IMR-90 (cell line): Measurements from ENCODE around the gene SMIM43. TPM values are rescaled to one million over a fixed set of nuclear protein-coding genes. Genes with fewer than 3 reads are reported as not detected.

ENCODE experiments used
- ATAC-seq: fragments of 200-7000 bp; cut with Tn5 transposase; 2 replicates; pipeline ENCODE4 v1.9.1; 2020; ENCODE audit warnings: low read depth, mild to moderate bottlenecking, moderate library complexity
- BruUV-seq: library from RNA; stranded (reverse); fragments of 400-500 nt; replicated peaks from 2 replicates; lab custom pipeline; 2021; lab: Mats Ljungman, UMichigan
- CTCF ChIA-PET: fragments of 300-600 bp; formaldehyde crosslinking; extraction: SDS; loops from one replicate; lab custom pipeline; 2021; ENCODE audit warnings: antibody characterized with exemption; lab: Yijun Ruan, JAX
- POLR2A ChIA-PET: fragments of 300-600 bp; sonication (Branson Sonifier 250); formaldehyde crosslinking; loops from one replicate; lab custom pipeline; 2022; ENCODE audit warnings: antibody characterized with exemption; ENCODE audit not compliant: unreplicated experiment; lab: Charles Lee
- DNase-seq: peaks from one replicate; pipeline ENCODE4 v3.0.0; 2013
- H2AFZ ChIP-seq: replicated peaks from 2 replicates; pipeline ENCODE3; 2013; ENCODE audit warnings: low read length, mild to moderate bottlenecking; ENCODE audit not compliant: poor library complexity
- H2AK5ac ChIP-seq: 2 replicates; pipeline ENCODE4 v1.6.1; 2013; ENCODE audit warnings: low read depth, low read length, inconsistent platforms
- H2AK9ac ChIP-seq: replicated peaks from 2 replicates; pipeline ENCODE3; 2013; ENCODE audit warnings: mild to moderate bottlenecking, low read depth, low read length, moderate library complexity; ENCODE audit not compliant: poor library complexity
- H2BK120ac ChIP-seq: 2 replicates; pipeline ENCODE4 v1.6.1; 2013; ENCODE audit warnings: low read depth, low read length, inconsistent platforms
- H2BK15ac ChIP-seq: 3 replicates; pipeline ENCODE4 v1.6.1; 2013; ENCODE audit warnings: low read depth, low read length, inconsistent platforms
- H2BK20ac ChIP-seq: 2 replicates; pipeline ENCODE4 v1.6.1; 2013; ENCODE audit warnings: low read depth, mild to moderate bottlenecking, inconsistent platforms, low read length, moderate library complexity
- H2BK5ac ChIP-seq: 2 replicates; pipeline ENCODE4 v1.6.1; 2013; ENCODE audit warnings: mild to moderate bottlenecking, low read depth, low read length, inconsistent platforms; ENCODE audit not compliant: poor library complexity, severe bottlenecking
- H3K14ac ChIP-seq: replicated peaks from 2 replicates; pipeline ENCODE4 v1.6.1; 2013; ENCODE audit warnings: low read depth, low read length, inconsistent platforms
- H3K18ac ChIP-seq: 2 replicates; pipeline ENCODE4 v1.6.1; 2013; ENCODE audit warnings: low read depth, low read length, control low read depth
- H3K23ac ChIP-seq: 2 replicates; pipeline ENCODE4 v1.6.1; 2013; ENCODE audit warnings: low read depth, low read length, inconsistent platforms
- H3K27ac ChIP-seq: 2 replicates; pipeline ENCODE4 v1.5.1; 2013; ENCODE audit warnings: mild to moderate bottlenecking, control low read depth, low read length; ENCODE audit not compliant: insufficient read depth
- H3K27me3 ChIP-seq: 2 replicates; pipeline ENCODE4 v1.6.1; 2013; ENCODE audit warnings: low read length; ENCODE audit not compliant: control insufficient read depth, insufficient read depth
- H3K36me3 ChIP-seq: 2 replicates; pipeline ENCODE4 v1.6.1; 2013; ENCODE audit warnings: low read length, mixed read lengths; ENCODE audit not compliant: control insufficient read depth, insufficient read depth
- H3K4ac ChIP-seq: 2 replicates; pipeline ENCODE4 v1.6.1; 2013; ENCODE audit warnings: low read depth, low read length, inconsistent platforms
- H3K4me1 ChIP-seq: 2 replicates; pipeline ENCODE4 v1.6.1; 2013; ENCODE audit warnings: low read length, mixed read lengths; ENCODE audit not compliant: control insufficient read depth, insufficient read depth
- H3K4me2 ChIP-seq: 2 replicates; pipeline ENCODE4 v1.6.1; 2013; ENCODE audit warnings: low read depth, mild to moderate bottlenecking, control low read depth, low read length, moderate library complexity
- H3K4me3 ChIP-seq: 2 replicates; pipeline ENCODE4 v1.5.1; 2013; ENCODE audit warnings: low read depth, mild to moderate bottlenecking, control low read depth, low read length, moderate library complexity; ENCODE audit not compliant: insufficient read depth
- H3K56ac ChIP-seq: 2 replicates; pipeline ENCODE4 v1.6.1; 2013; ENCODE audit warnings: low read length, inconsistent platforms; ENCODE audit not compliant: insufficient read depth; ENCODE audit errors: extremely low read depth
- H3K79me1 ChIP-seq, 2 experiments: 2 replicates each; pipeline ENCODE4 v1.6.1; 2013; ENCODE audit warnings: low read length in 2 of 2, inconsistent platforms in 1 of 2, low read depth in 1 of 2
- H3K9ac ChIP-seq: 2 replicates; pipeline ENCODE4 v1.6.1; 2013; ENCODE audit warnings: low read depth, low read length, control low read depth
- H3K9me1 ChIP-seq: 2 replicates; pipeline ENCODE4 v1.6.1; 2013; ENCODE audit warnings: low read length, inconsistent platforms; ENCODE audit not compliant: insufficient read depth
- H3K9me3 ChIP-seq: 2 replicates; pipeline ENCODE4 v1.6.1; 2013; ENCODE audit warnings: low read length; ENCODE audit not compliant: control insufficient read depth, insufficient read depth
- H4K20me1 ChIP-seq: 2 replicates; pipeline ENCODE4 v1.6.1; 2013; ENCODE audit warnings: low read length, inconsistent platforms; ENCODE audit not compliant: insufficient read depth
- H4K5ac ChIP-seq: 2 replicates; pipeline ENCODE4 v1.6.1; 2013; ENCODE audit warnings: mild to moderate bottlenecking, low read depth, low read length, control low read depth
- H4K8ac ChIP-seq, 2 experiments: 2 replicates each; pipeline ENCODE4 v1.6.1; 2013; ENCODE audit warnings: low read depth in 2 of 2, low read length in 2 of 2, control low read depth in 1 of 2, inconsistent platforms in 1 of 2
- H4K91ac ChIP-seq: 2 replicates; pipeline ENCODE4 v1.6.1; 2013; ENCODE audit warnings: low read depth, low read length, inconsistent platforms; ENCODE audit not compliant: insufficient read depth
- BHLHE40 ChIP-seq: fragments of 150-350 bp; IDR thresholded peaks from 2 replicates; pipeline ENCODE4 v1.6.1; 2016; ENCODE audit warnings: mild to moderate bottlenecking, low read depth, low read length
- CEBPB ChIP-seq: IDR thresholded peaks from 2 replicates; pipeline ENCODE4 v1.6.1; 2012; ENCODE audit warnings: low read depth, low read length, improper control_type of control experiment
- CTCF ChIP-seq: conservative IDR thresholded peaks from 2 replicates; pipeline ENCODE4 v1.5.1; 2012; ENCODE audit warnings: mild to moderate bottlenecking, low read depth, low read length, improper control_type of control experiment
- MAFK ChIP-seq: IDR thresholded peaks from 2 replicates; pipeline ENCODE4 v1.6.1; 2012; ENCODE audit warnings: low read depth, low read length, improper control_type of control experiment
- RAD21 ChIP-seq: IDR thresholded peaks from 2 replicates; pipeline ENCODE4 v1.6.1; 2012; ENCODE audit warnings: low read length, improper control_type of control experiment
- RFX5 ChIP-seq: IDR thresholded peaks from 2 replicates; pipeline ENCODE4 v1.8.0; 2012; ENCODE audit warnings: low read depth, mild to moderate bottlenecking, low read length, moderate library complexity
- SMC3 ChIP-seq: fragments of 150-350 bp; IDR thresholded peaks from 2 replicates; pipeline ENCODE4 v1.6.1; 2016; ENCODE audit warnings: low read depth, mild to moderate bottlenecking, antibody characterized with exemption, low read length, moderate library complexity
- WGBS, 2 experiments: methylation state at CpG; one replicate each; pipeline versions ENCODE4 v1.1.5 to v1.1.7; 2013; ENCODE audit warnings: missing lambda C conversion rate in 2 of 2; ENCODE audit not compliant: insufficient read length in 1 of 2; ENCODE audit errors: extremely low coverage in 2 of 2; 5-methylcytosine and 5-hydroxymethylcytosine counted together
- dilution Hi-C: fragments of 300-500 bp; cut with HindIII; formaldehyde crosslinking; loops from one replicate; pipeline ENCODE4 v1.14.3; 2018; ENCODE audit warnings: low sequenced_read_pairs; ENCODE audit not compliant: unreplicated experiment
- in situ Hi-C: fragments of 300-500 bp; cut with MboI; formaldehyde crosslinking; loops from 3 replicates; pipeline ENCODE4 v1.14.3; 2019; ENCODE audit warnings: low sequenced_read_pairs, inconsistent platforms, mixed read lengths
- intact Hi-C: fragments of 100-400 bp; cut with micrococcal nuclease; formaldehyde crosslinking; loops from 2 replicates; pipeline ENCODE4 v1.10.0; 2022
- polyA plus RNA-seq, 3 experiments: library from polyadenylated mRNA; depleted of rRNA; stranded (reverse); fragments of >200 nt; gene quantifications; 2 replicates each; pipeline ENCODE4 v1.2.3, GENCODE V29; 2012; ENCODE audit warnings: low replicate concordance in 1 of 3
- total RNA-seq: library from RNA; depleted of rRNA; stranded (reverse); fragments of >200 nt; gene quantifications from 2 replicates; pipeline ENCODE4 v1.2.3, GENCODE V29; 2012

SMIM43 gene
- total and polyA plus RNA-seq, 2 of the 4 experiments (the other 2 are of a cell fraction): 1.4 to 2.8 TPM

GRCh38 chr4:121764303-121764701, 662 bp downstream of the SMIM43 start:
- H4K5ac ChIP-seq: peak overlapping the region; percentile 74
- H2AK5ac ChIP-seq: peak overlapping the region; percentile 79; the same call in 1 of the 2 replicates
- peak overlapping the region; percentile 67 for H3K4ac ChIP-seq
- peak overlapping the region; percentile 59; the same call in 2 of the 3 replicates for H2BK15ac ChIP-seq
- dilution Hi-C loops: no loop called here
- H3K9me3 ChIP-seq: no peaks in the 10 kb centered on the region
- H3K56ac ChIP-seq: 0 out of 2 replicates have a peak overlapping the region, but pooled peaks have one; percentile 18
- 0 out of 2 replicates have a peak, but pooled peaks cover 6% of the 10 kb centered on the region for H3K9me1 ChIP-seq
- peak overlapping the region; percentile 77 for H3K9ac ChIP-seq
- H4K8ac ChIP-seq: peak overlapping the region; percentile 74 to 81; a peak in 2 of 4 replicates
- BruUV-seq: no TSS peak
- H2AFZ ChIP-seq: peak overlapping the region; percentile 92
- ATAC-seq (no peak), DNase-seq (no peak)
- H3K4me2 ChIP-seq: peak overlapping the region; percentile 91
- H4K20me1 ChIP-seq: no peaks in the 10 kb centered on the region
- H2BK20ac ChIP-seq: no peak overlapping the region; the same call in 1 of the 2 replicates
- TF ChIP-seq RAD21 (no peak), SMC3 (no peak), CEBPB (no peak), CTCF (no peak), RFX5 (no peak), MAFK (no peak), BHLHE40 (no peak)
- H2BK120ac ChIP-seq: peak overlapping the region; percentile 70
- peak overlapping the region; percentile 43; the same call in 1 of the 2 replicates for H4K91ac ChIP-seq
- intact Hi-C loops: no loop called here
- WGBS, 2 experiments: 0% methylated on average over 1 of the region's 14 CpGs; no CpG with 5 or more reads in 1 of the 2 experiments
- peak overlapping the region; percentile 21; the same call in 1 of the 2 replicates for H3K18ac ChIP-seq
- H2BK5ac ChIP-seq: peak overlapping the region; percentile 5
- peak overlapping the region; percentile 95 for H3K4me3 ChIP-seq
- peaks cover 4% of the 10 kb centered on the region for H3K4me1 ChIP-seq
- peak overlapping the region; percentile 38; the same call in 1 of the 2 replicates for H3K27ac ChIP-seq
- peak overlapping the region; percentile 77; the same call in 1 of the 2 replicates for H3K23ac ChIP-seq
- H3K27me3 ChIP-seq: no peaks in the 10 kb centered on the region
- POLR2A ChIA-PET: no interaction called here
- in situ Hi-C loops: no loop called here
- H3K79me1 ChIP-seq: peaks cover 0 to 3% of the 10 kb centered on the region in 2 experiments; a peak in 2 of 4 replicates
- H3K36me3 ChIP-seq: no peaks in the 10 kb centered on the region
- CTCF ChIA-PET: interaction anchor here (0.9 kb wide), 1 partner anchor 44 kb away, joined by 4 read pairs; no protein-coding TSS in a partner anchor
- peak overlapping the region; percentile 71 for H2AK9ac ChIP-seq
- H3K14ac ChIP-seq: peak overlapping the region; percentile 30; the same call in 1 of the 2 replicates
